ENCODE measurements around the gene LNPEP.

DNA sequence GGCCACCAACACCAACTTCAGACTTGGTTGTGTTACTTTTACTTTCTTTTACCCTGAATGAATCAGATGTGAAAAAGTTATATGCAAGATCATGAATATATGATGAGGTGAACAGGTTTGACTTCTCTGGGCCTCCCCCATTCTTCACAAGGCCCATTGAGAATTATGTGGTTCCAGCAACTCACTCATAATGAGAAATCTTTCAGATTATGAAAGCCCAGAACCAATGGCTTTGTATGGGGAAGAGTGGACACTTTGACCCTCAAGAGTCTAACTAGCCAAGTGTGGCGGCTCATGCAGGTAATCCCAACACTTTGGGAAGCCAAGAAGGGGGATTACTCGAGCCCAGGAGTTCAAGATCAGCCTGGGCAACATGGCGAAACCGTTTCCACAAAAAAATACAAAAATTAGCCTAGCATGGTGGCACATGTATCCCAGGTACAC is 16.1 kb upstream of the LNPEP start:
- TF ChIP-seq CTCF (IDR thresholded peaks at IDR 0.05; ENCODE audit: insufficient read depth, low read length, poor library complexity, severe bottlenecking) (no peak), EZH2phosphoT487 (conservative IDR thresholded peaks at IDR 0.05; ENCODE audit: low read length) (no peak)

All from SU-DHL-6 (cell line).